ENCODE results near the gene CDYL. TPM values are rescaled to one million over a fixed set of nuclear protein-coding genes. Genes with fewer than 3 reads are reported as not detected.

Gene CDYL
- total RNA-seq, 1 donor from 2014 or later = 46.1 TPM

DNA sequence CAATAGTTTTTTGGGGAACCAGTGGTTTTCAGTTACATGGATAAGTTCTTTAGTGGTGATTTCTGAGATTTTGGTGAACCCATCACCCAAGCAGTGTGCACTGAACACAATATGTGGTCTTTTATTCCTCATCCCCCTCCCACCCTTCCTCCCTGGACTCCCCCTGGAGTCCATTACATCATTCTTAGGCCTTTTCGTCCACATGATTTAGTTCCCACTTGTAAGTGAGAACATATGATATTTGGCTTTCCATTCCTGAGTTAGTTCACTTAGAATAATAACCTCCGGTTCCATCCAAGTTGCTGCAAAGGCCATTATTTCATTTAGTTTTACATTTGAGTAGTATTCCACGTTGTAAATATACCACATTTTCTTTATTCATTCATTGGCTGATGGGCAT is 199.3 kb downstream of the CDYL start:
- H3K27me3 ChIP-seq (ENCODE audit: control insufficient read depth, insufficient read depth, low read length) = no peaks in the 10 kb centered on the region
- FAIRE-seq (no peak), DNase-seq (ENCODE audit: low read depth) (no peak)
- no peak overlapping the region for H3K4me3 ChIP-seq (ENCODE audit: low read depth, low read length)
- TF ChIP-seq, protein P1, sequence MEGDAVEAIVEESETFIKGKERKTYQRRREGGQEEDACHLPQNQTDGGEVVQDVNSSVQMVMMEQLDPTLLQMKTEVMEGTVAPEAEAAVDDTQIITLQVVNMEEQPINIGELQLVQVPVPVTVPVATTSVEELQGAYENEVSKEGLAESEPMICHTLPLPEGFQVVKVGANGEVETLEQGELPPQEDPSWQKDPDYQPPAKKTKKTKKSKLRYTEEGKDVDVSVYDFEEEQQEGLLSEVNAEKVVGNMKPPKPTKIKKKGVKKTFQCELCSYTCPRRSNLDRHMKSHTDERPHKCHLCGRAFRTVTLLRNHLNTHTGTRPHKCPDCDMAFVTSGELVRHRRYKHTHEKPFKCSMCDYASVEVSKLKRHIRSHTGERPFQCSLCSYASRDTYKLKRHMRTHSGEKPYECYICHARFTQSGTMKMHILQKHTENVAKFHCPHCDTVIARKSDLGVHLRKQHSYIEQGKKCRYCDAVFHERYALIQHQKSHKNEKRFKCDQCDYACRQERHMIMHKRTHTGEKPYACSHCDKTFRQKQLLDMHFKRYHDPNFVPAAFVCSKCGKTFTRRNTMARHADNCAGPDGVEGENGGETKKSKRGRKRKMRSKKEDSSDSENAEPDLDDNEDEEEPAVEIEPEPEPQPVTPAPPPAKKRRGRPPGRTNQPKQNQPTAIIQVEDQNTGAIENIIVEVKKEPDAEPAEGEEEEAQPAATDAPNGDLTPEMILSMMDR (IDR thresholded peaks at IDR 0.05; ENCODE audit: insufficient read depth, low read length, severe bottlenecking) = no peak
- H3K36me3 ChIP-seq (ENCODE audit: control insufficient read depth, insufficient read depth, low read length) = no peaks in the 10 kb centered on the region

DNA sequence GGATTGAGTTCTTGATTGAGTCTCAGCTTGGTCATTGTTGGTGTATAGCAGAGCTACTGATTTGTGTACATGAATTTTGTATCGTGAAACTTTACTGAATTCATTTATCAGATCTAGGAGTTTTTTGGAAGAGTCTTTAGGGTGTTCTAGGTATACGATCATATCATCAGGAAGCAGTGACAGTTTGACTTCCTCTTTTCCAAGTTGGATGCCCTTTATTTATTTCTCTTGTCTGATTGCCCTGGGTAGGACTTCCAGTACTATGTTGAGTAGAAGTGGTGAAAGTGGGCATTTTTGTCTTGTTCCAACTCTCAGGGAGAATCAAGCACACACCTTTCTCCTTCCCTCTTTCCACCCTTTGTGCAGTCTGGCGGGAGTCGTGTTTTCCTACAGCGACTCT is 201.3 kb downstream of the CDYL start:
- H3K4me3 ChIP-seq (ENCODE audit: low read depth, low read length) = no peak overlapping the region
- DNase-seq (ENCODE audit: low read depth) (no peak), FAIRE-seq (no peak)
- no peaks in the 10 kb centered on the region for H3K27me3 ChIP-seq (ENCODE audit: control insufficient read depth, insufficient read depth, low read length)
- TF ChIP-seq, protein P1 (IDR thresholded peaks at IDR 0.05; ENCODE audit: insufficient read depth, low read length, severe bottlenecking) = no peak
- H3K36me3 ChIP-seq (ENCODE audit: control insufficient read depth, insufficient read depth, low read length) = no peaks in the 10 kb centered on the region

DNA sequence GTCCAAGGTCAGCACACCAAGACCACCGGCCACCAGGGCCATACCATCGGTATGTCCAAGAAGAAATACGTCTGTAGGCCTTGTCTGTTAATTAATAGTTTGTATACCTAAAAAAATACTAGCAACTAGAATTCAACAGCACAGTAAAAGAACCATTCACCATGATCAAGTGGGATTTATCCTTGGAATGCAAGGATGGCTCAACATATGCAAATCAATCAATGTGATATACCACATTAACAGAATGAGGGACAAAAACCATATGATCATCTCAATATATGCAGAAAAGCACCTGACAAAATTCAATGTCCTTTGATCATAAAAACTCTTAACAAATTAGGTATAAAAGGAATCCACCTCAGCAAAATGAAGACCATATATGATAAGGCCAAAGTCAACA is 203.2 kb downstream of the CDYL start:
- Histone ChIP-seq H3K4me3 (ENCODE audit: low read depth, low read length) (no peak overlapping the region), H3K36me3 (ENCODE audit: control insufficient read depth, insufficient read depth, low read length) (no peaks in the 10 kb centered on the region), H3K27me3 (ENCODE audit: control insufficient read depth, insufficient read depth, low read length) (no peaks in the 10 kb centered on the region)
- FAIRE-seq (no peak), DNase-seq (ENCODE audit: low read depth) (no peak)
- TF ChIP-seq, protein P1 (IDR thresholded peaks at IDR 0.05; ENCODE audit: insufficient read depth, low read length, severe bottlenecking) = no peak

DNA sequence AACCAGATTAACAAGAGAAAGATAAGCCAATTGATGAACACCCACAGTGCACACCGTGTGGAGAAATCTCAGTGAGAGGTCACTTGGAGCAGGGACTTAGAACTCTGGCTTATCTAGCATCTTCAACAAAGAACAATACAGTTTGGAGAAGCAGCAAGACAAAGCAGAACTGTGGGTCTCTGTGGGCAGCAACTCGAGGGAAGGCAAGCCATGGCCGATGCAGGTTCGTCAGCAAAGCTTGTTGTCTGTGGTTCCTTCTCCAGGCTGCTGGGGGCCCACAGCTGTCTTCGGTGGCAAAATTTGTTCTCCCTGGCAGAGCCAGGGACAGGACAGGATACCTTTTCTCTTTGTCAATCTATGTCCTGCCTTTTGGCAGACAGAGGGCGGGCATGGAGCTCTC is 205.6 kb downstream of the CDYL start:
- Histone ChIP-seq H3K4me3 (ENCODE audit: low read depth, low read length) (no peak overlapping the region), H3K27me3 (ENCODE audit: control insufficient read depth, insufficient read depth, low read length) (no peaks in the 10 kb centered on the region), H3K36me3 (ENCODE audit: control insufficient read depth, insufficient read depth, low read length) (no peaks in the 10 kb centered on the region)
- TF ChIP-seq, protein P1 (IDR thresholded peaks at IDR 0.05; ENCODE audit: insufficient read depth, low read length, severe bottlenecking) = no peak
- DNase-seq (ENCODE audit: low read depth) = no peak
- FAIRE-seq = no peak

DNA sequence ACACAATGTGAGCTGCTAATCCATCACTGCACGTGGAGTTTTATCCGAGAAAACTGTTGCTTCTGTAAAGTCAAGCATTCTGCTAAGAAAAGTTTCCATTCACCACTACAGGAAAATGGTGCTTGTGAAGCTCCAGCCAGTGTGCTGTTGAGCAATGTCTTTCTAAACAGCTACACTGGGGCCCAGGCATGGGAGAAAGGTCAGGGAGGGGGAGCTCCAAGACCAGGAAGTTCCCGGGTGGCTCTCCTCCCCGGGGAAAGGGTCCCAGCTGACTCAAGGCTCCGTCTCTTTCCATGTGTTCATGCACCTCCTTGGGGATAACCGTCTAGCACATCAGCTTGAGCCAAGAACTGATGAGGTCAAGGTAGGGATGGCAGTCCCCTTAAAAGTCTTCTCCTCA is 207.1 kb downstream of the CDYL start:
- TF ChIP-seq, protein P1 (IDR thresholded peaks at IDR 0.05; ENCODE audit: insufficient read depth, low read length, severe bottlenecking) = no peak
- FAIRE-seq (no peak), DNase-seq (ENCODE audit: low read depth) (no peak)
- no peaks in the 10 kb centered on the region for H3K36me3 ChIP-seq (ENCODE audit: control insufficient read depth, insufficient read depth, low read length)
- no peak overlapping the region for H3K4me3 ChIP-seq (ENCODE audit: low read depth, low read length)
- no peaks in the 10 kb centered on the region for H3K27me3 ChIP-seq (ENCODE audit: control insufficient read depth, insufficient read depth, low read length)

DNA sequence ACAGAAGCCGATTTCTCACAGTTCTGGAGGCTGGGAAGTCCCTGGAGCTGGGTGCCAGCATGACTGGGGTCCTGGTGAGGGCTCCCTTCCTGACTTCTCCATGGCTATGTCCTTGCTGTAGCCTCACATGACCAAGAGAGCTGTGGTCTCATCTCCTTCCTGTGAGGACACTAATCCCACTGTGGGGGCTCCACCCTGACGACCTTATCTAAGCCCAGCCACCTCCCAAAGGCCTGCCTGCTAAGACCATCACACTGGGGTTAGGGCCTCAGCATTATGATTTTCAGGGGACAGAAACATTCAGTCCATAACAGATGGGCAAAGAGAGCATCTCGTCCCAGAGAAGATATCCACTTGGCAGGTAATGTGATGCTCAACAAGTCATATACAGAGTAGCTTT is 210.8 kb downstream of the CDYL start:
- no peaks in the 10 kb centered on the region for H3K27me3 ChIP-seq (ENCODE audit: control insufficient read depth, insufficient read depth, low read length)
- H3K4me3 ChIP-seq (ENCODE audit: low read depth, low read length) = no peak overlapping the region
- DNase-seq (ENCODE audit: low read depth) (no peak), FAIRE-seq (no peak)
- H3K36me3 ChIP-seq (ENCODE audit: control insufficient read depth, insufficient read depth, low read length) = no peaks in the 10 kb centered on the region
- TF ChIP-seq, protein P1 (IDR thresholded peaks at IDR 0.05; ENCODE audit: insufficient read depth, low read length, severe bottlenecking) = no peak
